ENCODE results near the gene TENM4.

TENM4 gene

DNA sequence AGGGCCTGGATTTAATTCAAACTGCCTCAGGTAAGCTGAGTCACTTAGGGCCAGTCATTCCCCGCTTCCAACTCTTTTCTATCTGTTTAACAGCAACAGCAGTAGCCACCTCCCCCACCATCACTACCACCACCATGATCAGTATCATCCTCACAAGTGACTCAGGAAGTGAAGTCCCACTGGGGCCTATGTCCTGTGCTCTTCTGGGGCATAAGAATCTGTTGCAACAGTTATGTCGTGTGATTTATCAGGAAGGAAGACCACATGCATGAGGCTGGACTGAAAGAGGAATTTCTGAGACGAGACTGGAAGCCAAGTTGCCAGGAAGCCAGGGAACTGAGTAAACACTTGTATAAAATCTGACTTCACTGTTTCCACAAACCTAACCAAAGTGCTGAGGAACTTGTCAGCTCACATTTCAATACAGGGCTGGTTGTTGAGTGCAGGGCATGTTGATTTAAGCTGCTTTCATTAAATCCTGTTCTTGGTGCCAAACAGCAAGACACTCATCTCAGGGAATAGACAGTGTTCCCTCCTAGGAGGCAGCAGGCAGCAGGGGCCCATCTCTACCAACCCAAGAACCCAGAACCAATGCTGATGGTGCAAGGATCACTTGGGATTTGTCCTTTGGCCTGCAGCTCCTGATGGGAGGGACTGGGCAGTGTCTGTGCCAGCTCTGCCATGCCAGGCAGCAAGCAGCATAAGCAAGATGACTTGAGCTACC, 639.5 kb downstream of the TENM4 start (continued):
- TF ChIP-seq GLI4 (tag by site-specific recombination; IDR thresholded peaks at IDR 0.05) (no peak), ZNF426 (tag by site-specific recombination; IDR thresholded peaks at IDR 0.05) (no peak), ZNF707 (tag by site-specific recombination; IDR thresholded peaks at IDR 0.05) (no peak), ZNF221 (tag by site-specific recombination; IDR thresholded peaks at IDR 0.05; ENCODE audit: borderline replicate concordance) (no peak), ZNF777 (tag by site-specific recombination; IDR thresholded peaks at IDR 0.05; ENCODE audit: borderline replicate concordance) (no peak), ZNF529 (tag by site-specific recombination; IDR thresholded peaks at IDR 0.05; ENCODE audit: insufficient replicate concordance) (no peak), ZNF335 (tag by site-specific recombination; conservative IDR thresholded peaks at IDR 0.05) (no peak), ZNF658 (tag by site-specific recombination; IDR thresholded peaks at IDR 0.05) (no peak), ZNF701 (tag by site-specific recombination; IDR thresholded peaks at IDR 0.05) (no peak), ZNF394 (tag by site-specific recombination; IDR thresholded peaks at IDR 0.05; ENCODE audit: borderline replicate concordance) (no peak), ZXDB (tag by site-specific recombination; IDR thresholded peaks at IDR 0.05) (no peak), ZBTB20 (tag by site-specific recombination; IDR thresholded peaks at IDR 0.05) (no peak), ZNF600 (tag by site-specific recombination; IDR thresholded peaks at IDR 0.05) (0 out of 2 replicates have a peak, but pooled peaks have one; percentile 25), ZNF311 (tag by site-specific recombination; IDR thresholded peaks at IDR 0.05; ENCODE audit: borderline replicate concordance) (no peak), ZNF521 (tag by site-specific recombination; IDR thresholded peaks at IDR 0.05) (no peak), ZEB2 (tag by site-specific recombination; IDR thresholded peaks at IDR 0.05) (0 out of 2 replicates have a peak, but pooled peaks have one; percentile 20), KLF10 (tag by site-specific recombination; IDR thresholded peaks at IDR 0.05) (no peak), ZNF664 (tag by site-specific recombination; IDR thresholded peaks at IDR 0.05) (no peak), ZNF548 (tag by site-specific recombination; IDR thresholded peaks at IDR 0.05) (no peak), SCRT1 (tag by site-specific recombination; IDR thresholded peaks at IDR 0.05; ENCODE audit: borderline replicate concordance) (no peak), PRDM1 (tag by site-specific recombination; IDR thresholded peaks at IDR 0.05) (no peak), ZNF530 (tag by site-specific recombination; IDR thresholded peaks at IDR 0.05; ENCODE audit: low read depth) (no peak), ZNF629 (tag by site-specific recombination; IDR thresholded peaks at IDR 0.05) (0 out of 2 replicates have a peak, but pooled peaks have one; percentile 24), BCL11B (tag by site-specific recombination; IDR thresholded peaks at IDR 0.05; ENCODE audit: low read depth) (no peak)
- TF ChIP-seq, protein P1, sequence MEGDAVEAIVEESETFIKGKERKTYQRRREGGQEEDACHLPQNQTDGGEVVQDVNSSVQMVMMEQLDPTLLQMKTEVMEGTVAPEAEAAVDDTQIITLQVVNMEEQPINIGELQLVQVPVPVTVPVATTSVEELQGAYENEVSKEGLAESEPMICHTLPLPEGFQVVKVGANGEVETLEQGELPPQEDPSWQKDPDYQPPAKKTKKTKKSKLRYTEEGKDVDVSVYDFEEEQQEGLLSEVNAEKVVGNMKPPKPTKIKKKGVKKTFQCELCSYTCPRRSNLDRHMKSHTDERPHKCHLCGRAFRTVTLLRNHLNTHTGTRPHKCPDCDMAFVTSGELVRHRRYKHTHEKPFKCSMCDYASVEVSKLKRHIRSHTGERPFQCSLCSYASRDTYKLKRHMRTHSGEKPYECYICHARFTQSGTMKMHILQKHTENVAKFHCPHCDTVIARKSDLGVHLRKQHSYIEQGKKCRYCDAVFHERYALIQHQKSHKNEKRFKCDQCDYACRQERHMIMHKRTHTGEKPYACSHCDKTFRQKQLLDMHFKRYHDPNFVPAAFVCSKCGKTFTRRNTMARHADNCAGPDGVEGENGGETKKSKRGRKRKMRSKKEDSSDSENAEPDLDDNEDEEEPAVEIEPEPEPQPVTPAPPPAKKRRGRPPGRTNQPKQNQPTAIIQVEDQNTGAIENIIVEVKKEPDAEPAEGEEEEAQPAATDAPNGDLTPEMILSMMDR (tag by site-specific recombination; IDR thresholded peaks at IDR 0.05), result no peak
- TF ChIP-seq, protein P2, sequence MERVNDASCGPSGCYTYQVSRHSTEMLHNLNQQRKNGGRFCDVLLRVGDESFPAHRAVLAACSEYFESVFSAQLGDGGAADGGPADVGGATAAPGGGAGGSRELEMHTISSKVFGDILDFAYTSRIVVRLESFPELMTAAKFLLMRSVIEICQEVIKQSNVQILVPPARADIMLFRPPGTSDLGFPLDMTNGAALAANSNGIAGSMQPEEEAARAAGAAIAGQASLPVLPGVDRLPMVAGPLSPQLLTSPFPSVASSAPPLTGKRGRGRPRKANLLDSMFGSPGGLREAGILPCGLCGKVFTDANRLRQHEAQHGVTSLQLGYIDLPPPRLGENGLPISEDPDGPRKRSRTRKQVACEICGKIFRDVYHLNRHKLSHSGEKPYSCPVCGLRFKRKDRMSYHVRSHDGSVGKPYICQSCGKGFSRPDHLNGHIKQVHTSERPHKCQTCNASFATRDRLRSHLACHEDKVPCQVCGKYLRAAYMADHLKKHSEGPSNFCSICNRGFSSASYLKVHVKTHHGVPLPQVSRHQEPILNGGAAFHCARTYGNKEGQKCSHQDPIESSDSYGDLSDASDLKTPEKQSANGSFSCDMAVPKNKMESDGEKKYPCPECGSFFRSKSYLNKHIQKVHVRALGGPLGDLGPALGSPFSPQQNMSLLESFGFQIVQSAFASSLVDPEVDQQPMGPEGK (tag by site-specific recombination; IDR thresholded peaks at IDR 0.05), result no peak
- TF ChIP-seq, protein P3, sequence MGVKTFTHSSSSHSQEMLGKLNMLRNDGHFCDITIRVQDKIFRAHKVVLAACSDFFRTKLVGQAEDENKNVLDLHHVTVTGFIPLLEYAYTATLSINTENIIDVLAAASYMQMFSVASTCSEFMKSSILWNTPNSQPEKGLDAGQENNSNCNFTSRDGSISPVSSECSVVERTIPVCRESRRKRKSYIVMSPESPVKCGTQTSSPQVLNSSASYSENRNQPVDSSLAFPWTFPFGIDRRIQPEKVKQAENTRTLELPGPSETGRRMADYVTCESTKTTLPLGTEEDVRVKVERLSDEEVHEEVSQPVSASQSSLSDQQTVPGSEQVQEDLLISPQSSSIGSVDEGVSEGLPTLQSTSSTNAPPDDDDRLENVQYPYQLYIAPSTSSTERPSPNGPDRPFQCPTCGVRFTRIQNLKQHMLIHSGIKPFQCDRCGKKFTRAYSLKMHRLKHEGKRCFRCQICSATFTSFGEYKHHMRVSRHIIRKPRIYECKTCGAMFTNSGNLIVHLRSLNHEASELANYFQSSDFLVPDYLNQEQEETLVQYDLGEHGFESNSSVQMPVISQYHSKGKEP (tag by site-specific recombination; IDR thresholded peaks at IDR 0.05), result 0 out of 2 replicates have a peak, but pooled peaks have one; percentile 7
